Measurements from ENCODE around the gene THAP7. TPM values are rescaled to one million over a fixed set of nuclear protein-coding genes. Genes with fewer than 3 reads are reported as not detected.

THAP7 gene
- total RNA-seq, 2 experiments from 2014 or later: 24.7 to 25.4 TPM

GRCh38 chr22:21026783-21027692 lies 25.1 kb upstream of the THAP7 start:
- peaks cover 11% of the 10 kb centered on the region for H3K4me1 Mint-ChIP-seq
- no peaks in the 10 kb centered on the region for H3K36me3 Mint-ChIP-seq (ENCODE audit: low read depth)
- DNase-seq: no peak
- no peak overlapping the region for H3K27ac Mint-ChIP-seq
- POLR2A ChIA-PET: no interaction called here
- CTCF ChIA-PET: no interaction called here
- no peak overlapping the region for H3K4me3 Mint-ChIP-seq
- peaks cover 18% of the 10 kb centered on the region for H3K27me3 Mint-ChIP-seq
- H3K9me3 Mint-ChIP-seq: no peaks in the 10 kb centered on the region

- ChIA-PET POLR2A (no interaction called here), CTCF (no interaction called here)
- peaks cover 12% of the 10 kb centered on the region for H3K27me3 Mint-ChIP-seq
- DNase-seq: no peak
- no peak overlapping the region for H3K4me3 Mint-ChIP-seq
- H3K9me3 Mint-ChIP-seq: no peaks in the 10 kb centered on the region
- peaks cover 11% of the 10 kb centered on the region for H3K4me1 Mint-ChIP-seq
- H3K36me3 Mint-ChIP-seq (ENCODE audit: low read depth): no peaks in the 10 kb centered on the region
- H3K27ac Mint-ChIP-seq: no peak overlapping the region
Measured at GRCh38 chr22:21025763-21026755, 24.1 kb upstream of the THAP7 start.

GRCh38 chr22:21025266-21025665 lies 23.3 kb upstream of the THAP7 start:
- H3K36me3 Mint-ChIP-seq (ENCODE audit: low read depth): no peaks in the 10 kb centered on the region
- peaks cover 6% of the 10 kb centered on the region for H3K27me3 Mint-ChIP-seq
- no peaks in the 10 kb centered on the region for H3K9me3 Mint-ChIP-seq
- DNase-seq: peak; percentile 51
- POLR2A ChIA-PET: no interaction called here
- CTCF ChIA-PET: no interaction called here
- no peak overlapping the region for H3K27ac Mint-ChIP-seq
- no peak overlapping the region for H3K4me3 Mint-ChIP-seq
- H3K4me1 Mint-ChIP-seq: peaks cover 11% of the 10 kb centered on the region

GRCh38 chr22:21022955-21023614 lies 21.2 kb upstream of the THAP7 start:
- Mint-ChIP-seq H3K9me3 (no peaks in the 10 kb centered on the region), H3K27ac (no peak overlapping the region), H3K4me1 (peaks cover 11% of the 10 kb centered on the region), H3K4me3 (no peak overlapping the region), H3K27me3 (no peaks in the 10 kb centered on the region), H3K36me3 (ENCODE audit: low read depth) (no peaks in the 10 kb centered on the region)
- CTCF ChIA-PET: no interaction called here
- no peak for DNase-seq
- POLR2A ChIA-PET: no interaction called here

- H3K27ac Mint-ChIP-seq: no peak overlapping the region
- no peaks in the 10 kb centered on the region for H3K27me3 Mint-ChIP-seq
- CTCF ChIA-PET: no interaction called here
- H3K4me1 Mint-ChIP-seq: peaks cover 11% of the 10 kb centered on the region
- H3K36me3 Mint-ChIP-seq (ENCODE audit: low read depth): no peaks in the 10 kb centered on the region
- DNase-seq: no peak
- no peaks in the 10 kb centered on the region for H3K9me3 Mint-ChIP-seq
- POLR2A ChIA-PET: no interaction called here
- no peak overlapping the region for H3K4me3 Mint-ChIP-seq
Measured at GRCh38 chr22:21022507-21022906, 20.6 kb upstream of the THAP7 start.

- Mint-ChIP-seq H3K4me3 (no peak overlapping the region), H3K9me3 (no peaks in the 10 kb centered on the region), H3K4me1 (peaks cover 12% of the 10 kb centered on the region), H3K36me3 (ENCODE audit: low read depth) (no peaks in the 10 kb centered on the region), H3K27me3 (peaks cover 5% of the 10 kb centered on the region), H3K27ac (no peak overlapping the region)
- CTCF ChIA-PET: interaction anchor here (0.6 to 1.3 kb wide), 6 partner anchors 14 to 268 kb away, joined by 3 to 5 read pairs (median 4); no protein-coding TSS in a partner anchor
- DNase-seq: no peak
- POLR2A ChIA-PET: interaction anchor here (0.9 to 1.2 kb wide), 2 partner anchors 11 to 18 kb away, joined by 3 to 6 read pairs; partner anchors contain the start of gene THAP7
Measured at GRCh38 chr22:21020802-21021429, 19.0 kb upstream of the THAP7 start.

- Mint-ChIP-seq H3K36me3 (ENCODE audit: low read depth) (no peaks in the 10 kb centered on the region), H3K9me3 (no peaks in the 10 kb centered on the region), H3K4me3 (no peak overlapping the region), H3K27me3 (peaks cover 5% of the 10 kb centered on the region), H3K4me1 (peaks cover 15% of the 10 kb centered on the region), H3K27ac (no peak overlapping the region)
- no peak for DNase-seq
- ChIA-PET CTCF (no interaction called here), POLR2A (interaction anchor here (1.9 kb wide), 1 partner anchor 16 kb away, joined by 5 read pairs; the partner anchor contains the start of gene THAP7)
Measured at GRCh38 chr22:21018314-21018713, 16.4 kb upstream of the THAP7 start.

GRCh38 chr22:21016644-21017420 lies 14.9 kb upstream of the THAP7 start:
- no peaks in the 10 kb centered on the region for H3K36me3 Mint-ChIP-seq (ENCODE audit: low read depth)
- ChIA-PET CTCF (interaction anchor here (0.7 kb wide), 1 partner anchor 54 kb away, joined by 3 read pairs; no protein-coding TSS in a partner anchor), POLR2A (no interaction called here)
- H3K4me1 Mint-ChIP-seq: peaks cover 15% of the 10 kb centered on the region
- no peak overlapping the region for H3K4me3 Mint-ChIP-seq
- no peaks in the 10 kb centered on the region for H3K9me3 Mint-ChIP-seq
- peaks cover 5% of the 10 kb centered on the region for H3K27me3 Mint-ChIP-seq
- no peak for DNase-seq
- H3K27ac Mint-ChIP-seq: no peak overlapping the region

GRCh38 chr22:21015466-21016006 lies 13.6 kb upstream of the THAP7 start:
- CTCF ChIA-PET: no interaction called here
- no peak overlapping the region for H3K27ac Mint-ChIP-seq

GRCh38 chr22:21014726-21015465 lies 13.0 kb upstream of the THAP7 start, which contains the start of gene P2RX6:
P2RX6 (plus strand) TSS chr22:21015165; CDS start chr22:21015175, 10 bp downstream.
- no peaks in the 10 kb centered on the region for H3K9me3 Mint-ChIP-seq
- peak within 1 kb of the TSS; percentile 71 for H3K4me3 Mint-ChIP-seq
- H3K27ac Mint-ChIP-seq: no peak within 1 kb of the TSS
- H3K36me3 Mint-ChIP-seq (ENCODE audit: low read depth): no peaks in the 10 kb centered on the region
- peaks cover 5% of the 10 kb centered on the region for H3K27me3 Mint-ChIP-seq
- POLR2A ChIA-PET: interaction anchor here (1.2 to 2.1 kb wide), 2 partner anchors 13 to 32 kb away, joined by 5 to 8 read pairs; partner anchors contain the start of genes LZTR1 and THAP7
- no peak for DNase-seq
- CTCF ChIA-PET: no interaction called here
- peaks cover 15% of the 10 kb centered on the region for H3K4me1 Mint-ChIP-seq

More at GRCh38 chr22:21015466-21016006, 13.6 kb upstream of the THAP7 start:
- Mint-ChIP-seq H3K36me3 (ENCODE audit: low read depth) (no peaks in the 10 kb centered on the region), H3K27me3 (peaks cover 5% of the 10 kb centered on the region), H3K4me3 (no peak overlapping the region), H3K4me1 (peaks cover 15% of the 10 kb centered on the region), H3K9me3 (no peaks in the 10 kb centered on the region)
- POLR2A ChIA-PET: interaction anchor here (1.2 to 2.1 kb wide), 2 partner anchors 14 to 33 kb away, joined by 5 to 8 read pairs; partner anchors contain the start of genes LZTR1 and THAP7
- no peak for DNase-seq

- no peaks in the 10 kb centered on the region for H3K9me3 Mint-ChIP-seq
- H3K36me3 Mint-ChIP-seq (ENCODE audit: low read depth): no peaks in the 10 kb centered on the region
- peak; percentile 85 for DNase-seq
- H3K27me3 Mint-ChIP-seq: peaks cover 5% of the 10 kb centered on the region
- ChIA-PET CTCF (no interaction called here), POLR2A (interaction anchor here (1.2 to 2.4 kb wide), 3 partner anchors 12 to 32 kb away, joined by 5 to 12 read pairs (median 8); partner anchors contain the start of genes LZTR1 and THAP7)
- no peak overlapping the region for H3K27ac Mint-ChIP-seq
- H3K4me3 Mint-ChIP-seq: peak overlapping the region; percentile 71
- H3K4me1 Mint-ChIP-seq: peaks cover 15% of the 10 kb centered on the region
Measured at GRCh38 chr22:21014202-21014725, 12.3 kb upstream of the THAP7 start.
